LNCAP (cell line): ENCODE measurements around the gene ANKRD27.

Experiments
- TF ChIP-seq, protein P1 (sequence below): fragments of 450-650 bp; IDR thresholded peaks from 2 replicates; pipeline ENCODE4 v1.5.1; 2017; ENCODE audit warnings: mild to moderate bottlenecking

Gene ANKRD27

DNA sequence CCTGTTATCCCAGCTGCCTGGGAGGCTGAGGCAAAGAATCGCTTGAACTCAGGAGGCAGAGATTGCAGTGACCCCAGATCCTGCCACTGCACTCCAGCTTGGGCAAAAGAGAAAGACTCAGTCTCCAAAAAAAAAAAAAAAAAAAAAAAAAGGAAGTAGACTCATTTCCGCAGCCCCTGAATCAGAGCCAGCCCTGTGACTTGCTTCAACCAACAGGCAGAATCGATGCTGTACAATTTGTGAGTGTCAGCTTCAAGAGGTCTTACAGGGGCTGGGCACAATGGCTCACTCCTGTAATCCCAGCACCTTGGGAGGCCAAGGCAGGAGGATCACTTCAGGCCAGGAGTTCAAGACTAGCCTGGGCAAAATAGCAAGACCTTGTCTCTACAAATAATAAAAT, 12.8 kb downstream of the ANKRD27 start:
- TF ChIP-seq, protein P1, sequence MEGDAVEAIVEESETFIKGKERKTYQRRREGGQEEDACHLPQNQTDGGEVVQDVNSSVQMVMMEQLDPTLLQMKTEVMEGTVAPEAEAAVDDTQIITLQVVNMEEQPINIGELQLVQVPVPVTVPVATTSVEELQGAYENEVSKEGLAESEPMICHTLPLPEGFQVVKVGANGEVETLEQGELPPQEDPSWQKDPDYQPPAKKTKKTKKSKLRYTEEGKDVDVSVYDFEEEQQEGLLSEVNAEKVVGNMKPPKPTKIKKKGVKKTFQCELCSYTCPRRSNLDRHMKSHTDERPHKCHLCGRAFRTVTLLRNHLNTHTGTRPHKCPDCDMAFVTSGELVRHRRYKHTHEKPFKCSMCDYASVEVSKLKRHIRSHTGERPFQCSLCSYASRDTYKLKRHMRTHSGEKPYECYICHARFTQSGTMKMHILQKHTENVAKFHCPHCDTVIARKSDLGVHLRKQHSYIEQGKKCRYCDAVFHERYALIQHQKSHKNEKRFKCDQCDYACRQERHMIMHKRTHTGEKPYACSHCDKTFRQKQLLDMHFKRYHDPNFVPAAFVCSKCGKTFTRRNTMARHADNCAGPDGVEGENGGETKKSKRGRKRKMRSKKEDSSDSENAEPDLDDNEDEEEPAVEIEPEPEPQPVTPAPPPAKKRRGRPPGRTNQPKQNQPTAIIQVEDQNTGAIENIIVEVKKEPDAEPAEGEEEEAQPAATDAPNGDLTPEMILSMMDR = no peak

- TF ChIP-seq, protein P1 = no peak
These were observed 13.7 kb downstream of the ANKRD27 start for GRCh38 chr19:32661318-32661717.

GRCh38 chr19:32658527-32658926, 16.5 kb downstream of the ANKRD27 start:
- TF ChIP-seq, protein P1 = no peak

DNA sequence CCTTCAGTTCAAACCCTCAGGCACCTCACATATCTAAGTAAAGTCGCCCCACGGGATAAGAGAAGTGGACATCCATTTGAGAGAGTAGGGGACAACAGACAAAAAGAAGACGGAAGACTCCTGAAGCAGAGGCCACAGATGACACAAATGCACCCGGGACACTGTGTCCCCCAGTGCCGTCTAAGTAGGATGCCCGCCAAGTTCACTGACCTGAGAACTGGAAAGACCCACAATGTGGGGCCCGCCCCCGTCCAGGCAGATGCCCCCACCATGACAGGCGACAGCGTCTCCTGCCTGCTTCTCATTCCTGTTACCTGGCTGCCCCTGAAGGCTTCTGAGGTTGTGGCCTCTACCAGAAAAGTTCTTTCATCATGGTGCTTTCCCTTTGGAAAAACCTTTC, 16.9 kb downstream of the ANKRD27 start:
- TF ChIP-seq, protein P1 = no peak

DNA sequence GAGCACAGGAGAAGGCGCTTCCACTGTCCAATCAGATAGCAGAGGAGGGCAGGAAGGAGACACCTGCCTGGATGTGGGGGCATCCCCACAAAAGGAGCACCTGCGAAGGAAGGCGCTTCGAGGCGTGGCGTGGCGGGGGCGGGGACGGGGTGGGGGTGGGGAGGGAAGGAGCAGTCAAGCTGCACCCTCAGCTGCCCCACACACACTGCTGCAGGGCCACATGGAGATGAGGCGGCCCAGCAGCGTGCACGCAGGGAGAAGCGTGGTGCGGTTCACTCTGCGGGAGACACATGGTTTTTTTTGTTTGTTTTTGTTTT, 21.4 kb downstream of the ANKRD27 start:
- TF ChIP-seq, protein P1 = no peak

GRCh38 chr19:32652894-32653598, 21.9 kb downstream of the ANKRD27 start:
- TF ChIP-seq, protein P1 = no peak

GRCh38 chr19:32651729-32652140, 23.2 kb downstream of the ANKRD27 start:
- TF ChIP-seq, protein P1 = no peak

GRCh38 chr19:32650671-32651070, 24.3 kb downstream of the ANKRD27 start:
- TF ChIP-seq, protein P1 = no peak
